Measurements from ENCODE around the gene PRICKLE1. TPM values are rescaled to one million over a fixed set of nuclear protein-coding genes. Genes with fewer than 3 reads are reported as not detected.

PRICKLE1 gene
- polyA plus RNA-seq, 1 experiment: 36.0 TPM

GRCh38 chr12:42570076-42570475 lies 19.5 kb downstream of the PRICKLE1 start:
- no peak overlapping the region for H3K27ac ChIP-seq (ENCODE audit: low read depth, low read length)
- H3K27me3 ChIP-seq (ENCODE audit: control insufficient read depth, insufficient read depth, low read length): no peaks in the 10 kb centered on the region
- no peak overlapping the region for H3K4me3 ChIP-seq (ENCODE audit: low read depth, low read length)
- ChIA-PET CTCF (interaction anchor here (0.6 to 4.4 kb wide), 16 partner anchors 8 to 766 kb away, joined by 3 to 48 read pairs (median 7); no protein-coding TSS in a partner anchor), POLR2A (interaction anchor here (0.6 to 1.3 kb wide), 2 partner anchors 87 to 146 kb away, joined by 4 to 7 read pairs; no protein-coding TSS in a partner anchor)
- TF ChIP-seq CTCF (IDR thresholded peaks at IDR 0.05; ENCODE audit: low read depth, low read length): no peak
- H3K9me3 ChIP-seq (ENCODE audit: control insufficient read depth, insufficient read depth, low read length): no peaks in the 10 kb centered on the region
- no peak for DNase-seq (ENCODE audit: low read depth, low spot score)

GRCh38 chr12:42568952-42569915 lies 20.3 kb downstream of the PRICKLE1 start:
- Histone ChIP-seq H3K4me3 (ENCODE audit: low read depth, low read length) (no peak overlapping the region), H3K27ac (ENCODE audit: low read depth, low read length) (no peak overlapping the region), H3K9me3 (ENCODE audit: control insufficient read depth, insufficient read depth, low read length) (no peaks in the 10 kb centered on the region), H3K27me3 (ENCODE audit: control insufficient read depth, insufficient read depth, low read length) (no peaks in the 10 kb centered on the region)
- TF ChIP-seq CTCF (IDR thresholded peaks at IDR 0.05; ENCODE audit: low read depth, low read length): peak; percentile 66
- no peak for DNase-seq (ENCODE audit: low read depth, low spot score)
- ChIA-PET POLR2A (interaction anchor here (0.5 to 1.3 kb wide), 3 partner anchors 9 to 146 kb away, joined by 3 to 7 read pairs (median 4); no protein-coding TSS in a partner anchor), CTCF (interaction anchor here (0.6 to 4.4 kb wide), 43 partner anchors 9 to 767 kb away, joined by 3 to 48 read pairs (median 4); no protein-coding TSS in a partner anchor)

GRCh38 chr12:42565633-42566032 lies 23.9 kb downstream of the PRICKLE1 start:
- CTCF ChIA-PET: interaction anchor here (1.3 kb wide), 1 partner anchor 772 kb away, joined by 4 read pairs; no protein-coding TSS in a partner anchor
- Histone ChIP-seq H3K4me3 (ENCODE audit: low read depth, low read length) (no peak overlapping the region), H3K27ac (ENCODE audit: low read depth, low read length) (no peak overlapping the region), H3K27me3 (ENCODE audit: control insufficient read depth, insufficient read depth, low read length) (no peaks in the 10 kb centered on the region), H3K9me3 (ENCODE audit: control insufficient read depth, insufficient read depth, low read length) (no peaks in the 10 kb centered on the region)
- no peak for DNase-seq (ENCODE audit: low read depth, low spot score)
- TF ChIP-seq CTCF (IDR thresholded peaks at IDR 0.05; ENCODE audit: low read depth, low read length): no peak
- POLR2A ChIA-PET: interaction anchor here (2.2 kb wide), 1 partner anchor 82 kb away, joined by 9 read pairs; no protein-coding TSS in a partner anchor

- Histone ChIP-seq H3K27ac (ENCODE audit: low read depth, low read length) (peak overlapping the region; percentile 79), H3K9me3 (ENCODE audit: control insufficient read depth, insufficient read depth, low read length) (no peaks in the 10 kb centered on the region), H3K4me3 (ENCODE audit: low read depth, low read length) (no peak overlapping the region), H3K27me3 (ENCODE audit: control insufficient read depth, insufficient read depth, low read length) (no peaks in the 10 kb centered on the region)
- no peak for TF ChIP-seq CTCF (IDR thresholded peaks at IDR 0.05; ENCODE audit: low read depth, low read length)
- POLR2A ChIA-PET: interaction anchor here (1.0 to 2.2 kb wide), 2 partner anchors 82 to 445 kb away, joined by 3 to 9 read pairs; no protein-coding TSS in a partner anchor
- CTCF ChIA-PET: interaction anchor here (0.9 to 1.3 kb wide), 3 partner anchors 82 to 772 kb away, joined by 3 to 8 read pairs (median 4); no protein-coding TSS in a partner anchor
- no peak for DNase-seq (ENCODE audit: low read depth, low spot score)
Measured at GRCh38 chr12:42564996-42565395, 24.6 kb downstream of the PRICKLE1 start.

Data from AG04450 (cell line).